HS-27A (cell line): ENCODE measurements around the gene NOXA1.
"Not testable (repeated sequence)": the region's sequence is repeated elsewhere in the genome, so short reads cannot be mapped to it uniquely, and the experiment has no call there.

Experiments
- DNase-seq: peaks from one replicate; pipeline ENCODE4 v3.0.0-alpha.2; 2012; ENCODE audit warnings: low read depth, missing footprints

The NOXA1 gene, protein sequence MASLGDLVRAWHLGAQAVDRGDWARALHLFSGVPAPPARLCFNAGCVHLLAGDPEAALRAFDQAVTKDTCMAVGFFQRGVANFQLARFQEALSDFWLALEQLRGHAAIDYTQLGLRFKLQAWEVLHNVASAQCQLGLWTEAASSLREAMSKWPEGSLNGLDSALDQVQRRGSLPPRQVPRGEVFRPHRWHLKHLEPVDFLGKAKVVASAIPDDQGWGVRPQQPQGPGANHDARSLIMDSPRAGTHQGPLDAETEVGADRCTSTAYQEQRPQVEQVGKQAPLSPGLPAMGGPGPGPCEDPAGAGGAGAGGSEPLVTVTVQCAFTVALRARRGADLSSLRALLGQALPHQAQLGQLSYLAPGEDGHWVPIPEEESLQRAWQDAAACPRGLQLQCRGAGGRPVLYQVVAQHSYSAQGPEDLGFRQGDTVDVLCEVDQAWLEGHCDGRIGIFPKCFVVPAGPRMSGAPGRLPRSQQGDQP

GRCh38 chr9:137422604-137423513 is at the start of gene NOXA1, which contains the start of gene EXD3:
TSS of gene NOXA1 (plus strand) at chr9:137423393. CDS start at chr9:137423530, 137 bp downstream.
TSS of gene EXD3 (minus strand) at chr9:137423162. CDS start at chr9:137395357, 27,805 bp downstream.
- DNase-seq, result peak; percentile 46

- no peak for DNase-seq
These were observed 49.6 kb upstream of the NOXA1 start for GRCh38 chr9:137373611-137373980.

GRCh38 chr9:137374131-137374845 is 48.9 kb upstream of the NOXA1 start:
- no peak for DNase-seq

GRCh38 chr9:137375321-137376058 is 47.7 kb upstream of the NOXA1 start:
- DNase-seq, result no peak

DNA sequence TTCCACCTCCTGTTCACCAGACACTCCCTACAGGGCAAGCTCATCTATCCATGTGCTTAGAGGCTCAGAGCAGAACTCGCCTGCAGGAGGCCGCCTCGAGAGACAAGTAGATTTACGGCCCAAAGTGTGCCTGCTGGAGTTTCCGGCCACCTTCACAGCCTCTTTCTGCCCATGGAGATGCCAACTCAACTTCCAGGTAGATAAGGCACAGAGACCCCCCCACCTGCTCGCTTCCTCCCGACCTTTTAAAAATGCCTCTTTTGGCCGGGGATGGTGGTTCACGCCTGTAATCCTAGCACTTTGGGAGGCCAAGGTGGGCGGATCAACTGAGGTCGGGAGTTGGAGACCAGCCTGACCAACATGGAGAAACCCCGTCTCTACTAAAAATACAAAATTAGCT is 46.8 kb upstream of the NOXA1 start:
- no peak for DNase-seq

DNA sequence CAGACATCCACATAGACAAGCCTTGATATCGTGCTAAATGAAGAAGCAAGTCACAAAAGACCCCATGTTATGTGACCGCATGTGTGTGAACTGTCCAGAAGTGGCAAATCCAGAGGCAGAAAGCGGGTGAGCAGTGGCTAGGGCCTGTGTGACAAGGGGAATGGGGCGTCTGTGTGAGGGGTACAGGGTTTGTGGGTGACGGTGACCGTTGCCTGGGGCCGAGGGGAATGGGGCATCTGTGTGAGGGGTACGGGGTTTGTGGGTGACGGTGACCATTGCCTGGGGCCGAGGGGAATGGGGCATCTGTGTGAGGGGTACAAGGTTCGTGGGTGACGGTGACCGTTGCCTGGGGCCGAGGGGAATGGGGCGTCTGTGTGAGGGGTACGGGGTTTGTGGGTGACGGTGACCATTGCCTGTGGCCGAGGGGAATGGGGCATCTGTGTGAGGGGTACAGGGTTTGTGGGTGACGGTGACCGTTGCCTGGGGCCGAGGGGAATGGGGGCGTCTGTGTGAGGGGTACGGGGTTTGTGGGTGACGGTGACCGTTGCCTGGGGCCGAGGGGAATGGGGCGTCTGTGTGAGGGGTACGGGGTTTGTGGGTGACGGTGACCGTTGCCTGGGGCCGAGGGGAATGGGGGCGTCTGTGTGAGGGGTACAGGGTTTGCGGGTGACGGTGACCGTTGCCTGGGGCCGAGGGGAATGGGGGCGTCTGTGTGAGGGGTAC is 44.3 kb upstream of the NOXA1 start:
- not testable (repeated sequence) for DNase-seq

- DNase-seq, result no peak
These were observed 43.4 kb upstream of the NOXA1 start for GRCh38 chr9:137379761-137380161.

DNA sequence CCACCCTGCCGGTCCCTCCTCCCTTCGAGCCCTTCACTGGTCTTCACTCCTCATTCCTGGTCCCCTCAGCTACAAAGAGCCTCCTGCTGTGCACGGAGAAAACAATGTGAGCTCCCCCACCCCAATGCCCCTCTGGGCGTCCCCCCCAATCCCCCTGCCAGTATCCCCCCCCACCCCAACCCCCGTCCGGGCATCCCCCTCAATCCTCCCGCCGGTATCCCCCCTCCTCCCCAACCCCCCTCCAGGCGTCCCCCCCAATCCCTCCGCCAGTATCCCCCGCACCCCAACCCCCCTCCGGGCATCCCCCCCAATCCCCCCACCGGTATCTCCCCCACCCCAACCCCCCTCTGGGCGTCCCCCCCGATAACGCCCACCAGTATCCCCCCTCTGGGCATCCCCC is 43.0 kb upstream of the NOXA1 start:
- no peak for DNase-seq

GRCh38 chr9:137380606-137381005 is 42.6 kb upstream of the NOXA1 start:
- DNase-seq, result no peak

- no peak for DNase-seq
These were observed 41.4 kb upstream of the NOXA1 start for GRCh38 chr9:137381501-137382443.

- no peak for DNase-seq
These were observed 40.6 kb upstream of the NOXA1 start for GRCh38 chr9:137382444-137383080.

DNA sequence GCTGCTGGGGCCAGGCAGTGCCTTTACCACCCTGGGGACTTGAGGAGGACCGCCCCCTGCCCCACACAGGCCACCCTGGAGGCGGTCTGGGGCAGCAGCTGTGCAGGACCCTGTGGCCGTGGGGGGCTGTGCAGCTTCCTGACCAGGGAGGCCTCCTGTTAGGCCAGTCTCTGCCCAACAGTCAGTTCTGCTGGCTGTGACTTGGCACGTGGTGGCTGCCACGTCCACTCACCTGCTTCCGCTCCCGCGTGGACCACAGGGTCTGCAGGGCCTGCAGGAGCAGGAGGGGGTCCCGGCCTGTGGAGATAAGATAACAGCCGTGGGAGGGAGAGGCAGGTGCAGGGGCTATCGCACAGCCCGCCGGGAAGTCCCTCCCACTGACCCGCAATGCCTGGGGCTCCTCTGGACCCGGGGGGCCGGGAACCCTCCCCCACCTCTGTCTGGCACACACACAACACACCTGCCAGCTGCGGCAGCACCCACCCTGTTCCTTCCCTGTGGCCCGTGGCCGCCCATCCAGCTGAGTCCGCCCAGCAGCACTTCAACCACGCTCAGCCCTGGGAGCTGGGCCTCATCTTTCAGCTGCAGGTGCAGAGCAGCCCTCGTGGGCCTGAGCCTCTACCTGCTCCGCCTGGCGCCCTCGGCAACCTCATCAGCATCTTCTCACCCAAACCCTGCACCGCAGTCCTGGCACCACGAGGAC is 40.0 kb upstream of the NOXA1 start:
- DNase-seq, result no peak

DNA sequence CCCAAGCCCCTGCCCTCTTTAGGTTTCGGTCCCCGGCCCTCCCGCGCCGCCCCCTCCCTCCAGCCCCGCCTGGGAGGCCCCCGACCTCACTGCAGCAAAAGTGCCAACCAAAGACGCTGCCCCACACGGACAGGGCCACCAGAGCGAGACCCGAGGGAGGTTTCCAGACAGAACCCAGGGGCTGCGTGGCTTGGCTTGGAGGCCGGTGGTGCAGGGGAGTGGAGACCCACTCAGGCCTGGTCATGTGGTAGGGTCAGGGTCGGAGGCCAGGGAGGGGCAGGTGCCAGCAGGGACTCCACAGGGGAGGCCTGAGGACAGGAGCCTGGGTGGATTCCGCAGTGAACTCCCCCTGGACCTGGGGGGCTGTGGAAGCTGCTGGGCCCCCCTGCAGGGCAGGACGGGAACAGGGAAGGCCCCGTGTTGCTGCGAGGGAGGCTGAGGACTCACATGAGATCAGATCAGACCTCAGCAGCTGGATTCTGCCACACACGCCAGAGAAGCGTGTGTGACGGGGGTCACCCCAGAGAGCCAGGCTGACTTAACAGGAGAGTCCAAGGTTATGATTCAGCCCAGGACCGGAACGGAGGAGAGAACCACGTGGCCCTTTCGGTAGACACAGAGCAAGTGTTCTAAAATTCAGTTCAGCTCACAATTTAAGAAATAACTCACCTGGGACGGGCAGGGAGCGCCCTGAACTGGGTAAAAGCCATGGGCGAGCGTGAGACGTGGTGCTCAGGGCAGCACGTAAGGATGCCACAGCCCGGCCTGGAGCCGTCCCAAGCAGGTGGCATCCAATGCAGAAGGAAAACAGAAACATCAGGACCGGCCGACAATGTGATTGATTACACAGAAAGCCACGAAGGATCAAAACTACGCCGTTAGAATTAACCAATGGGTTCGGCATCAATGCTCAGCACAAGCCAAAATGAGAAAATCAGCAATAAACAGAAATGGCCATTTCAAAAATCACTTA is 39.1 kb upstream of the NOXA1 start:
- DNase-seq, result no peak

- no peak for DNase-seq
These were observed 38.0 kb upstream of the NOXA1 start for GRCh38 chr9:137385061-137385655.

GRCh38 chr9:137386507-137387113 is 36.6 kb upstream of the NOXA1 start:
- not testable (repeated sequence) for DNase-seq
